GM12874 (cell line): ENCODE results near the gene ONECUT3.

Experiments used
- TF ChIP-seq, protein P1 (sequence below): IDR thresholded peaks from 2 replicates; pipeline ENCODE4 v1.5.1; 2011; ENCODE audit warnings: low read depth, mild to moderate bottlenecking, control low read depth, low read length, moderate library complexity; ENCODE audit not compliant: insufficient read depth

ONECUT3 gene

DNA sequence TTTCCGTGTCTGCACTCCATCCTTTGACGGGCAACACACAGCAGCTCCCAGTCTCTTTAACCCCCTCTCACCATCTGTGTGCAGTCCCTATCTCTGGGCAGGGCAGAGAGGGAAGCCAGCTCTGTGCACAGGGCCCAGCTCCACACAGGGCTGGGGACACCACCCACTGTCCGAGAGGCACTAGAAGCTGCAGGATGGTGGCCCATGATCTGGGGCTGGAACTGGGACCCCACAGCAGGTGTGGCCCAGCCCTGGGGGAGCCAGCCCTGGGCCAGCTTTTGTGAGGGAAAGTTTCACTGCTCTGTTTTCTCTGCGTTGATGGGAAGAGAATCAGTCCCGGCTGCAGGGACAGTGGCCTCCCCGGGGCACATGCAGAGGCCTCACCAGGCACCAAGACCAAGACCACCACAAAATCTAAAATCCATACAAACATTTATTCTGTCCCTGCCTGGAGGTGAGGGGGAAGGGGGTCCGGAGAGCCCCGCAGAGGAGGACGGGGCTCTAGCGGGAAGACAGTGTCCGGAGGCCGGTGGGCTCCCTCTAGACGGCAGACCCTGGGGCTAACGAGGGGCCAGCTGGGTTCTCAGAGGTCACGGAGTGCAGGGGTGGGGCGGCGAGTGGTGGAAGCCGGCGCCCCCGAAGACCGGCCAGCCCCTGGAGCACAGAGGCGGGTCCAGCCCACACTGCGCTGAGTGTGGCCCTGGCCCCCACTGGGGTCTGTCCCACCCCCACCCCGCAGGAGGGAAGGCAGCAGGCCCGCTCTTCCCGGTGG, 61.7 kb downstream of the ONECUT3 start:
- TF ChIP-seq, protein P1, sequence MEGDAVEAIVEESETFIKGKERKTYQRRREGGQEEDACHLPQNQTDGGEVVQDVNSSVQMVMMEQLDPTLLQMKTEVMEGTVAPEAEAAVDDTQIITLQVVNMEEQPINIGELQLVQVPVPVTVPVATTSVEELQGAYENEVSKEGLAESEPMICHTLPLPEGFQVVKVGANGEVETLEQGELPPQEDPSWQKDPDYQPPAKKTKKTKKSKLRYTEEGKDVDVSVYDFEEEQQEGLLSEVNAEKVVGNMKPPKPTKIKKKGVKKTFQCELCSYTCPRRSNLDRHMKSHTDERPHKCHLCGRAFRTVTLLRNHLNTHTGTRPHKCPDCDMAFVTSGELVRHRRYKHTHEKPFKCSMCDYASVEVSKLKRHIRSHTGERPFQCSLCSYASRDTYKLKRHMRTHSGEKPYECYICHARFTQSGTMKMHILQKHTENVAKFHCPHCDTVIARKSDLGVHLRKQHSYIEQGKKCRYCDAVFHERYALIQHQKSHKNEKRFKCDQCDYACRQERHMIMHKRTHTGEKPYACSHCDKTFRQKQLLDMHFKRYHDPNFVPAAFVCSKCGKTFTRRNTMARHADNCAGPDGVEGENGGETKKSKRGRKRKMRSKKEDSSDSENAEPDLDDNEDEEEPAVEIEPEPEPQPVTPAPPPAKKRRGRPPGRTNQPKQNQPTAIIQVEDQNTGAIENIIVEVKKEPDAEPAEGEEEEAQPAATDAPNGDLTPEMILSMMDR = no peak

DNA sequence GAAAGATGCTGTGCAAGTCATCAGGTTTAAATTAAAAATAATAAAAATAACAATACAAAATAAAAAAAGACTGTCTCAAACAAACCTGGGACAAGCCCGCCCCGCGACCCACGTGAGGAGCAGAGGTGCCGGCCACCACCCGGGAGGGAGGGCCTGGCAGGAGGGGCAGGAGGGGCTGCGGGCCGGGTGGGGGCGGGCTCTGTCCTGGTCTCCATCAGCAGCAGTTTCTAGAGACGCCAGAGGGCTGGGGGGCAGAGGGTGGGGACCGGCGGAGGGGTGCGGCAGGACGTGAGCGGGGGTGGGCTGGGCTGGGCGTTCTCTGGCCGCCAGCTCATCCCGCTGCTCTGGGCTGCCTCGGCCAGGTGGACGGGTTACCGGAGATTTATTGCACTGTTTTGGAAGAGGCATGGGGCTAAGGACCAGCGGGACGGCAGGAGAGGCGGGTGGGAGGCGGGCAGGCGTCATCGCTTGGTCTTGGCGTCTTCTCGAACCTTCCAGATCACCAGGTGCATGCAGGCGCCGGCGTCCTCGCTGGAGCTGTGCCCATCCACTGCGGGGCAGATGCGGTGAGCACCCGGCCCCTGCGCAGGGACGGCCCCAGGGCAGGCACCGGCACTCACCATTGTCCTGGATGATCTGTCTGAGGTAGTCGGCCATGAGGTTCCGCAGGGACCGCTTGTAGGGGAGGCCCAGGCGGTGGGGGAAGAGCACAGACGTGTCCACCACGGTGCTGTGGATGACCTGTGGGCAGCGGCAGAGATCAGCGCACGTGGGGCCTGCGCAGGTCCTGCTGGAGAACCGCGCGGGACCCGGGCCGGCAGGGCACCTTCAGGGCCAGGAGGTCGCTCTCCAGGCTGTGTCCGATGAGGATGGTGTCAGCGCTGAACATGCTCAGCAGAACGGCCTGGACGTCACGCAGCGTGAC, 62.6 kb downstream of the ONECUT3 start:
- TF ChIP-seq, protein P1 = no peak

DNA sequence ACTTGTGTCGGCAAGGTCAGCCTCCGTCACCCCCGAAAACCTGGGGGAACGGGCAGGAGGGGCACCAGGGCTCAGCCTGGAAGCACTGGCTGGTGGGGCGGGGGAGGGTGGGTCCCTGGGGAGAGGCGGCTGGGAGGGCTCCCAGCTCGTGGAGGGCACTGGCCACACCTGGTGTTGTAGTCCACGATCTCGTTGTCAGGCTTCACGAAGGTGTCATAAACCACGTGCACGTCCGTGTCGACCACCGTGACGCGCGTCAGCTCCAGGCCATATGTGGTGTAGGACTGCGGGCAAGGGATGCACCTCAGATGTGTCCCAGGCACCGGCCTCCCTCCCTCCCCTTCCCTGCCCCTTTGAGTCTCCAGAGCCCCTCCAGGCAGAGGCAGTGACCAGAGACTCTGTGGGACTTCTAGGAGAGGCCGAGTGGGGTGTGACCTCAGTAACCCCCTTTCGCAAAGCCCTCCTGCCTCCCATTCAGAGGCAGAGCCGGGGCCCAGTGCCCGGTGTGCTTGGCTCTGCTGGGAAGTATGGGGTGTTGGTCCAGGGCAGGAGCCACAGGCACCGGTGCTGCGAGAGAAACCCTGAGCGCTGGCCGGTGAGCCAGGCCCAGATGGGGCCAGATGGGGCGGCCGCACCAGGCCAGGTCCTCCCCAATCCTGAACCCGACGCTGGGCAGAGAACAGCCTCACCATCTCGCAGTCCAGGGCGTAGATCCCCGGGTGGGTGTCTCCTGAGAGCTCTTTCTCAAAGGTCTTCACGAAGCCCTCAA, 63.4 kb downstream of the ONECUT3 start:
- TF ChIP-seq, protein P1 = no peak

DNA sequence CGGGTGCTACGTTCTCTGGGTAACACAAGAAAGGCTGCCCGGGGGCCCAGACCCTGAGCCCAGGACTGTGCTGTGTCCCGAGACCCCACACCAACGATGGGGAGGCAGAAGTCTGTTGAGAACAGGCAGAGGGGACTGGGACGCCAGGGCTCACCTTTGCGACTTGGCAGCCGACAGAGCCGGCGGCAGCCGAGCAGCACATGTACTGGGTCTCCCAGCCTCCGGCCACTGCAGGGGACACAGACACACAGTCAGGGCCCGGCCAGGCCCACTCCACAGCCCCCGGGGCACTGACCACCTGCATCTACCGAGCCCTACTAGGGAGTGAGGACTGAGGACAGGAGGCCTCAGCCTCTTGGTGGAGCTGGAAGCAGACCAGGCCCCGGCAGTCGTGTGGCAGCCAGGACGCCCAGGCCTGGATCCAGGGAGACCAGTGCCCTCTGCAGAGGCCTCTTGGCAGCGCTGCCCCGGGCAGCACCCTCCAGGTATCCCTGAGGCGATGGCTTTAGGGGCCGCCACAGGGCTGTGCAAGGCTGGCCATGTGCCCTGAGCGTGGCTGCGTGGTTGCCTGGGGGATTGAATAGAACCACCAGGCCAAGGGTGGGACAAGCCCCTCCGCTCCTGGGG, 64.4 kb downstream of the ONECUT3 start:
- TF ChIP-seq, protein P1 = no peak

DNA sequence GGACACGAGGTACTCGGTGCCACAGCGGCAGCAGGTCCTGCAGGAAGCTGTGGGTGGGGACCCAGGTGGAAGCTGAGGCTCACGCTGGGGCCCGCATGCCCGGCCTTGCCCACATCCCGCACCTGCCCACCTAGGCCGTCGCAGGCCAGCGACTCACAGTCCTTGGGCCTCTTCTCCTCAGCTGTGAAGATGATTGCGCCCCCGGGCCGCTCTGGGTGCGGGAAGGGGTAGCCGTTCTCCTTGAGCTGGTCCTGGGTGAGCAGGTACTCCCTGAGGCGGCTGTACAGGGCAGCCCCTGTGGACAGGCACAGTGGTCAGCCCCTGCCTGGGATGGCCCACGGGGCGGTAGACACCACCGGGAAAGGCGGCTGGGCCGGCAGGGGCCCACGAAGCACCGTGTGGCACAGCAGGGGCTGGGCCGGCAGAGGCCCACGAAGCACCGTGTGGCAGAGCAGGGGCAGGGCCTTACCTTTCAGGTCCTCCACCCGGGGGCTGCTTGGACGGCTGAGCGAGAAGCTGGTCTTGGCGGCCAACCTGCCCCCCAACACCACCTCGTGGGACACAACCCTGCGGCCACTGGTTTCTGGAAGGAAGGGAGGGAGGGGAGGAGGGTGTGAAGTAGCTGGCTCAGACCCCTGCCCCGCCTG, 65.4 kb downstream of the ONECUT3 start:
- TF ChIP-seq, protein P1 = no peak

DNA sequence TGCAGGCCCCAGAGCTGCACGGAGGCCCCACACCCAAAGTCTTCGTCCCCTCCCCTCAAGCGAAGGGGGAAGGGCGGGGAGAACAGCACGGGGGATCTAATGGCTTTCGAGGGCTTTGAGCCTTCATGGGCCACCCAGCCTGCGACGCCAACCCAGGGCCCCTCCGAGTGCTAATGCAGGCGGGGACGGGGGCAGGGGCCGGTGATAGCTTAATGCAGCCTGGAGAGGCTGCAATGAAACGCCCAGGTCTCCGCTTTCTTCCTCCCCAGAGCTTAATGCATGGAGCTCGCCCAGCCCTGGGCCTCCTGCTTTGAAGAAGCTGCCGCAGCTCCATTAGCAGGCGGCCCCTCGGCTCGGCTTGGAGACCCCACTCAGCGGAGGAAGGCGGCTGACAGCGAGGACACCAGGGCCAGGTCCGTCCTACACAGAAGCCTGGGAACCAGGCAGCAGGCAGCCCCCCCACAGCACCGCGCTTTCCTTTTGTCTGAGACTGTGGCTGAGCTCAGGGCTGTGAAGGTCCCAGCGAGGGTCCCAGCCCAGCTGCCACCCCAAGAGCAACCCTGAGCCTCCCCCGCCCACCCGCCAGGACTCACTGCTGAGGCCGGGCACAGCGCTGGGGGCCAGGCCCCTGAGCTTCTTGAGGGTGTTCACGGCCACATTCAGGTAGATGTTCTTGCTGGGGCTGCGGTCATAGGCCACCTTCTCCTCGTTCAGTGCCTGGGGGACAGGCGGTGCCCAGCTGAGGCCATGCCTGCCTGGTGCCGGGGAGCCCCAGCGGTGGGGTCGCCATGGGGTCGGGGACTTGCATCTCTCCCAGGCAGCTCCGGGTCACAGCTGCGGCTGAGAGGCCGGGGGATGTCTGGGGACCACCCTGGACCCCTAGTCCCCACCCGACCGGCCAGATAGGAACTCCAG, 66.3 kb downstream of the ONECUT3 start:
- TF ChIP-seq, protein P1 = no peak
